HCT116 (cell line): ENCODE measurements around the gene GDF10. TPM values are rescaled to one million over a fixed set of nuclear protein-coding genes. Genes with fewer than 3 reads are reported as not detected.

Experiments
- ATAC-seq: fragments of 200-7000 bp; cut with Tn5 transposase; 2 replicates; pipeline ENCODE4 v1.9.1; 2020; ENCODE audit warnings: mild to moderate bottlenecking, moderate library complexity
- BruUV-seq: library from RNA; stranded (reverse); fragments of 400-500 nt; replicated peaks from 2 replicates; lab custom pipeline; 2021; lab: Mats Ljungman, UMichigan
- CTCF ChIA-PET: fragments of 300-600 bp; sonication (Branson Sonifier 250); formaldehyde crosslinking; loops from one replicate; lab custom pipeline; 2021; ENCODE audit warnings: antibody characterized with exemption; lab: Charles Lee
- POLR2A ChIA-PET: fragments of 300-600, 350-600 bp; sonication (Branson Sonifier 250); formaldehyde crosslinking; loops from one replicate; lab custom pipeline; 2021; ENCODE audit warnings: antibody characterized with exemption; lab: Charles Lee
- RAD21 ChIA-PET, 2 experiments: fragments of 300-600 bp; sonication (Branson Sonifier 250); formaldehyde crosslinking; loops; one replicate each; lab custom pipeline; 2023; ENCODE audit warnings: low total read pairs in 2 of 2; ENCODE audit not compliant: uncharacterized antibody in 2 of 2, unreplicated experiment in 2 of 2, low non-redundant PET in 1 of 2; lab: Charles Lee
- DNase-seq: peaks from one replicate; pipeline ENCODE4 v3.0.0-alpha.2; 2010; ENCODE audit warnings: low read depth, low spot score
- H2AFZ ChIP-seq: fragments of 200-600 bp; shearing (Covaris generic), sonication (generic); 2 replicates; pipeline ENCODE4 v1.6.1; 2017; ENCODE audit warnings: low read depth, mixed run types, mixed read lengths, antibody characterized with exemption, low read length; ENCODE audit not compliant: poor library complexity, severe bottlenecking
- H3K27ac ChIP-seq: 2 replicates; pipeline ENCODE4 v1.5.1; 2012; ENCODE audit warnings: low read depth, low read length
- H3K27me3 ChIP-seq: fragments of 200-600 bp; sonication (generic); 2 replicates; pipeline ENCODE4 v1.6.1; 2016; ENCODE audit warnings: mixed run types, low read length, mixed read lengths; ENCODE audit not compliant: insufficient read depth
- H3K36me3 ChIP-seq, 2 experiments: fragments of 200-500 bp in 1 of 2; fragments of 200-600 bp in 1 of 2; sonication (Bioruptor generic) in 1 of 2; sonication (generic) in 1 of 2; 2 replicates each; pipeline versions ENCODE4 v1.5.1 to v1.6.1; 2014 to 2016; ENCODE audit warnings: low read length in 2 of 2, inconsistent platforms in 1 of 2, mixed read lengths in 1 of 2, mixed run types in 1 of 2; ENCODE audit not compliant: insufficient read depth in 2 of 2, control insufficient read depth in 1 of 2
- H3K4me1 ChIP-seq, 2 experiments: fragments of 200-600 bp in 1 of 2; sonication (generic) in 1 of 2; 2 replicates each; pipeline versions ENCODE4 v1.5.1 to v1.6.1; 2012 to 2017; ENCODE audit warnings: low read length in 2 of 2, inconsistent platforms in 1 of 2, mild to moderate bottlenecking in 1 of 2, mixed read lengths in 1 of 2, mixed run types in 1 of 2, moderate library complexity in 1 of 2; ENCODE audit not compliant: insufficient read depth in 2 of 2, control insufficient read depth in 1 of 2
- H3K4me2 ChIP-seq: fragments of 200-600 bp; sonication (generic); 2 replicates; pipeline ENCODE4 v1.6.1; 2017; ENCODE audit warnings: mixed run types, low read length, mixed read lengths
- H3K4me3 ChIP-seq, 2 experiments: fragments of 200-600 bp in 1 of 2; sonication (generic) in 1 of 2; replicated peaks in 1 of 2; 2 replicates each; pipeline ENCODE4 v1.5.1; 2011 to 2016; ENCODE audit warnings: low read length in 2 of 2, control low read depth in 1 of 2, low read depth in 1 of 2, mild to moderate bottlenecking in 1 of 2, mixed read lengths in 1 of 2, mixed run types in 1 of 2
- H3K79me2 ChIP-seq: fragments of 200-600 bp; sonication (generic); 2 replicates; pipeline ENCODE4 v1.6.1; 2017; ENCODE audit warnings: mild to moderate bottlenecking, mixed run types, low read length, moderate library complexity, mixed read lengths; ENCODE audit not compliant: insufficient read depth
- H3K9ac ChIP-seq: fragments of 200-600 bp; sonication (generic); 2 replicates; pipeline ENCODE4 v1.6.1; 2016; ENCODE audit warnings: low read length, mixed read lengths
- H3K9me2 ChIP-seq: fragments of 200-600 bp; sonication (generic), shearing (Covaris generic); 2 replicates; pipeline ENCODE4 v1.6.1; 2017; ENCODE audit warnings: mixed run types, mild to moderate bottlenecking, moderate library complexity; ENCODE audit not compliant: insufficient read depth
- H3K9me3 ChIP-seq, 2 experiments: fragments of 200-500 bp in 1 of 2; fragments of 200-600 bp in 1 of 2; sonication (Bioruptor generic) in 1 of 2; sonication (generic) in 1 of 2; 2 replicates each; pipeline ENCODE4 v1.6.1; 2014 to 2017; ENCODE audit warnings: low read length in 2 of 2, mixed read lengths in 2 of 2, inconsistent platforms in 1 of 2, low read depth in 1 of 2, mild to moderate bottlenecking in 1 of 2, mixed run types in 1 of 2, moderate library complexity in 1 of 2; ENCODE audit not compliant: control insufficient read depth in 1 of 2, insufficient read depth in 1 of 2
- H4K20me1 ChIP-seq: fragments of 200-600 bp; sonication (generic), shearing (Covaris generic); 2 replicates; pipeline ENCODE4 v1.6.1; 2017; ENCODE audit warnings: mixed run types, mild to moderate bottlenecking, moderate library complexity; ENCODE audit not compliant: insufficient read depth
- ATF3 ChIP-seq: IDR thresholded peaks from 2 replicates; pipeline ENCODE4 v1.6.1; 2012
- CBX3 ChIP-seq: IDR thresholded peaks from 2 replicates; pipeline ENCODE4 v1.6.1; 2012; ENCODE audit warnings: low read depth
- CEBPB ChIP-seq: IDR thresholded peaks from 2 replicates; pipeline ENCODE4 v1.6.1; 2012; ENCODE audit warnings: low read depth
- CTCF ChIP-seq, 3 experiments: fragments of 200-600 bp in 1 of 3; sonication (generic) in 1 of 3; IDR thresholded peaks in 2 of 3; conservative IDR thresholded peaks in 1 of 3; 2 replicates each; pipeline ENCODE4 v1.5.1; 2012 to 2017; ENCODE audit warnings: low read depth in 2 of 3, low read length in 2 of 3, antibody characterized with exemption in 1 of 3, borderline replicate concordance in 1 of 3, control low read depth in 1 of 3, mild to moderate bottlenecking in 1 of 3, mixed read lengths in 1 of 3, mixed run types in 1 of 3, moderate library complexity in 1 of 3; ENCODE audit not compliant: insufficient read depth in 1 of 3
- EGR1 ChIP-seq: IDR thresholded peaks from 2 replicates; pipeline ENCODE4 v1.6.1; 2012; ENCODE audit warnings: low read depth
- ELF1 ChIP-seq: IDR thresholded peaks from 2 replicates; pipeline ENCODE4 v1.6.1; 2012; ENCODE audit warnings: low read depth, borderline replicate concordance
- EZH2 ChIP-seq: fragments of 200-600 bp; sonication (generic); IDR thresholded peaks from 2 replicates; pipeline ENCODE4 v1.6.1; 2017; ENCODE audit warnings: antibody characterized with exemption, mixed run types
- EZH2phosphoT487 ChIP-seq: fragments of 200-600 bp; IDR thresholded peaks from 2 replicates; pipeline ENCODE4 v1.6.1; 2018; ENCODE audit warnings: antibody characterized with exemption, borderline replicate concordance
- FOSL1 ChIP-seq: IDR thresholded peaks from 2 replicates; pipeline ENCODE4 v1.6.1; 2012; ENCODE audit warnings: low read depth
- JUND ChIP-seq: IDR thresholded peaks from 2 replicates; pipeline ENCODE4 v1.6.1; 2012
- MAX ChIP-seq: IDR thresholded peaks from 2 replicates; pipeline ENCODE4 v1.6.1; 2012
- POLR2A ChIP-seq: IDR thresholded peaks from 2 replicates; pipeline ENCODE4 v1.7.0; 2011; ENCODE audit warnings: borderline replicate concordance; ENCODE audit not compliant: insufficient read depth, insufficient read length; ENCODE audit errors: extremely low read depth
- POLR2AphosphoS5 ChIP-seq: IDR thresholded peaks from 2 replicates; pipeline ENCODE4 v1.6.1; 2011; ENCODE audit warnings: mild to moderate bottlenecking, low read depth, low read length, moderate library complexity
- RAD21 ChIP-seq: IDR thresholded peaks from 2 replicates; pipeline ENCODE4 v1.6.1; 2012; ENCODE audit warnings: low read depth, mild to moderate bottlenecking
- SIN3A ChIP-seq: IDR thresholded peaks from 2 replicates; pipeline ENCODE4 v1.6.1; 2012; ENCODE audit warnings: low read depth
- SP1 ChIP-seq: IDR thresholded peaks from 2 replicates; pipeline ENCODE4 v1.6.1; 2012; ENCODE audit warnings: low read depth
- SRF ChIP-seq: IDR thresholded peaks from 2 replicates; pipeline ENCODE4 v1.6.1; 2012; ENCODE audit warnings: low read depth
- YY1 ChIP-seq: IDR thresholded peaks from 2 replicates; pipeline ENCODE4 v1.6.1; 2011; ENCODE audit warnings: low read length, low read depth, moderate library complexity, mild to moderate bottlenecking; ENCODE audit not compliant: insufficient replicate concordance; ENCODE audit errors: extremely low read depth
- ZFX ChIP-seq: fragments of 450-650 bp; IDR thresholded peaks from 2 replicates; pipeline ENCODE4 v1.6.1; 2017
- ZNF274 ChIP-seq: fragments of 200-500 bp; sonication (Bioruptor generic); IDR thresholded peaks from 2 replicates; pipeline ENCODE4 v1.6.1; 2014; ENCODE audit warnings: mild to moderate bottlenecking, low read depth, low read length, inconsistent platforms
- intact Hi-C: fragments of 100-400 bp; cut with micrococcal nuclease; formaldehyde crosslinking; loops from 2 replicates; pipeline ENCODE4 v1.10.0; 2022
- total RNA-seq: library from RNA; stranded (reverse); gene quantifications from one replicate; pipeline ENCODE4 v1.2.1, GENCODE V29; 2021; ENCODE audit not compliant: unreplicated experiment

The GDF10 gene
- total RNA-seq, 1 experiment from 2014 or later: not detected

GRCh38 chr10:47301833-47302232 lies 1.8 kb downstream of the GDF10 start (continued):
- no peak for TF ChIP-seq CTCF (IDR thresholded peaks at IDR 0.05 in 2 of 3, conservative IDR thresholded peaks at IDR 0.05 in 1 of 3; ENCODE audit: borderline replicate concordance in 1 of 3, insufficient read depth in 1 of 3, low read depth in 2 of 3, low read length in 2 of 3)
- TF ChIP-seq CEBPB: no peak
- no peak for TF ChIP-seq POLR2AphosphoS5
- no peak for TF ChIP-seq JUND
- no peak for TF ChIP-seq YY1
- no peak for TF ChIP-seq ATF3
- TF ChIP-seq RAD21: no peak
- no peak for TF ChIP-seq MAX
- no peak for TF ChIP-seq SIN3A
- no peak for TF ChIP-seq ZFX
- no peak for TF ChIP-seq ELF1
- TF ChIP-seq, all 23 proteins: peak for 0

- H3K9ac ChIP-seq: no peak overlapping the region
- no TSS peak for BruUV-seq
- no peaks in the 10 kb centered on the region for H3K9me3 ChIP-seq
- ChIA-PET POLR2A (no interaction called here), CTCF (no interaction called here), RAD21 (no interaction called here)
- H3K36me3 ChIP-seq: no peaks in the 10 kb centered on the region
- no peak overlapping the region for H3K4me3 ChIP-seq
- no peak overlapping the region for H2AFZ ChIP-seq
- DNase-seq (no peak), ATAC-seq (no peak)
- H3K27me3 ChIP-seq: peaks cover 20% of the 10 kb centered on the region; the same call in 1 of the 2 replicates
- H3K4me1 ChIP-seq: no peaks in the 10 kb centered on the region
- H4K20me1 ChIP-seq: no peaks in the 10 kb centered on the region
- H3K9me2 ChIP-seq: no peaks in the 10 kb centered on the region
- intact Hi-C loops: no loop called here
- H3K4me2 ChIP-seq: no peak overlapping the region
- H3K79me2 ChIP-seq: no peaks in the 10 kb centered on the region
- no peak overlapping the region for H3K27ac ChIP-seq
- TF ChIP-seq SIN3A: no peak
- no peak for TF ChIP-seq ATF3
- no peak for TF ChIP-seq CBX3
- no peak for TF ChIP-seq EGR1
- TF ChIP-seq POLR2A: no peak
- TF ChIP-seq CEBPB: no peak
- TF ChIP-seq SRF: no peak
- TF ChIP-seq ZFX: no peak
- TF ChIP-seq POLR2AphosphoS5: no peak
- TF ChIP-seq EZH2: no peak
- no peak for TF ChIP-seq MAX
- TF ChIP-seq ZNF274: no peak
- TF ChIP-seq RAD21: no peak
- no peak for TF ChIP-seq ELF1
- TF ChIP-seq FOSL1: no peak
- TF ChIP-seq EZH2phosphoT487: no peak
- no peak for TF ChIP-seq SP1
- TF ChIP-seq CTCF (IDR thresholded peaks at IDR 0.05 in 2 of 3, conservative IDR thresholded peaks at IDR 0.05 in 1 of 3; ENCODE audit: borderline replicate concordance in 1 of 3, insufficient read depth in 1 of 3, low read depth in 2 of 3, low read length in 2 of 3): no peak
These were observed 3.1 kb downstream of the GDF10 start for GRCh38 chr10:47303105-47303504.
